Left lung (tissue), 14 donors: ENCODE measurements around the gene ACVR2A. TPM values are rescaled to one million over a fixed set of nuclear protein-coding genes. Genes with fewer than 3 reads are reported as not detected.

Experiments
- ATAC-seq: fragments of 200-7000 bp; cut with Tn5 transposase; one replicate; pipeline ENCODE4 v1.9.1; 2020; ENCODE audit warnings: moderate library complexity
- DNase-seq, 4 donors: peaks; one replicate each; pipeline ENCODE4 v3.0.0-alpha.2; 2013 to 2020
- H3K27ac ChIP-seq, 2 donors: fragments of 200-600 bp; sonication (generic) in 1 of 2; one replicate each; pipeline versions ENCODE4 v1.5.0 to v1.8.0; 2020 to 2021
- H3K27me3 ChIP-seq, 2 donors: fragments of 200-600 bp; sonication (generic) in 1 of 2; one replicate each; pipeline versions ENCODE4 v1.5.0 to v1.8.0; 2020 to 2021
- H3K36me3 ChIP-seq, 2 donors: fragments of 200-600 bp; sonication (generic) in 1 of 2; one replicate each; pipeline versions ENCODE4 v1.5.0 to v1.8.0; 2020 to 2021
- H3K4me1 ChIP-seq, 2 donors: fragments of 200-600 bp; one replicate each; pipeline ENCODE4 v1.8.0; 2021
- H3K4me3 ChIP-seq, 2 donors: fragments of 200-600 bp; sonication (generic) in 1 of 2; one replicate each; pipeline versions ENCODE4 v1.5.0 to v1.8.0; 2020 to 2021; ENCODE audit warnings: mild to moderate bottlenecking in 1 of 2
- H3K9me3 ChIP-seq, 2 donors: fragments of 200-600 bp; sonication (generic) in 1 of 2; one replicate each; pipeline versions ENCODE4 v1.5.0 to v1.8.0; 2020 to 2021
- CTCF ChIP-seq, 2 donors: fragments of 200-600 bp; sonication (generic) in 1 of 2; IDR thresholded peaks; one replicate each; pipeline versions ENCODE4 v1.5.0 to v1.8.0; 2021; ENCODE audit warnings: antibody characterized with exemption in 2 of 2
- intact Hi-C, 2 donors: fragments of 100-400 bp; cut with DNase I; formaldehyde crosslinking; loops; one replicate each; pipeline versions ENCODE4 v1.11.2 to v1.14.2; 2022
- long read RNA-seq, 12 donors: library from polyadenylated mRNA in 2 of 12; unstranded in 2 of 12; transcript quantifications; one replicate each; pipeline ENCODE4 v2.0.0 and lab custom pipeline, GENCODE V29; 2019 to 2026
- polyA plus RNA-seq, 6 donors: library from polyadenylated mRNA; unstranded; fragments of 120-200 nt; gene quantifications; one replicate each; pipeline ENCODE4 v1.2.1, GENCODE V29; 2013; ENCODE audit not compliant: insufficient read length in 6 of 6
- total RNA-seq, 2 donors: library from RNA; stranded (reverse); fragmentation: NEBNext Ultra II Directional; extraction: Animal tissue kit (Norgen Biotek cat#: 25700); gene quantifications; one replicate each; pipeline ENCODE4 v1.2.1, GENCODE V29; 2021
- donor health status: DM: no; HTN: yes; CAD: no.
- donor health status: DM: no; HTN: no; CAD: no.

Gene ACVR2A
- 10 to 100 TPM; 17.8 to 21.1 TPM for total RNA-seq
- 10 to 100 TPM; 25.0 to 35.9 (median 29.6) TPM for polyA plus RNA-seq
- long read RNA-seq, donor 1, full-length matches to known transcripts = 19 of 19 reads
- long read RNA-seq, donor 1, partial matches to known transcripts = 0 of 19 reads
- long read RNA-seq, donor 1, other reads (novel, unspliced or antisense) = 0 of 19 reads
- long read RNA-seq, donor 2, full-length matches to known transcripts = 20 of 20 reads
- long read RNA-seq, donor 2, partial matches to known transcripts = 0 of 20 reads
- long read RNA-seq, donor 2, other reads (novel, unspliced or antisense) = 0 of 20 reads
- long read RNA-seq, donor 3, full-length matches to known transcripts = 13 of 13 reads
- long read RNA-seq, donor 3, partial matches to known transcripts = 0 of 13 reads
- long read RNA-seq, donor 3, other reads (novel, unspliced or antisense) = 0 of 13 reads
- long read RNA-seq, donor 4, full-length matches to known transcripts = 2 of 3 reads
- long read RNA-seq, donor 4, partial matches to known transcripts = 1 of 3 reads
- long read RNA-seq, donor 4, other reads (novel, unspliced or antisense) = 0 of 3 reads
- long read RNA-seq, donor 5, full-length matches to known transcripts = 14 of 14 reads
- long read RNA-seq, donor 5, partial matches to known transcripts = 0 of 14 reads
- long read RNA-seq, donor 5, other reads (novel, unspliced or antisense) = 0 of 14 reads
- long read RNA-seq, donor 6, full-length matches to known transcripts = 6 of 6 reads
- long read RNA-seq, donor 6, partial matches to known transcripts = 0 of 6 reads
- long read RNA-seq, donor 6, other reads (novel, unspliced or antisense) = 0 of 6 reads
- long read RNA-seq, donor 7, full-length matches to known transcripts = 7 of 7 reads
- long read RNA-seq, donor 7, partial matches to known transcripts = 0 of 7 reads
- long read RNA-seq, donor 7, other reads (novel, unspliced or antisense) = 0 of 7 reads
- long read RNA-seq, donor 8, full-length matches to known transcripts = 6 of 6 reads
- long read RNA-seq, donor 8, partial matches to known transcripts = 0 of 6 reads
- long read RNA-seq, donor 8, other reads (novel, unspliced or antisense) = 0 of 6 reads
- long read RNA-seq, donor 9 = 0 reads
- long read RNA-seq, donor 10, partial matches to known transcripts = 0 of 1 reads
- long read RNA-seq, donor 10, other reads (novel, unspliced or antisense) = 1 of 1 reads
- long read RNA-seq, donor 11, full-length matches to known transcripts = 11 of 11 reads
- long read RNA-seq, donor 11, partial matches to known transcripts = 0 of 11 reads
- long read RNA-seq, donor 11, other reads (novel, unspliced or antisense) = 0 of 11 reads
- long read RNA-seq, donor 12, full-length matches to known transcripts = 17 of 22 reads
- long read RNA-seq, donor 12, partial matches to known transcripts = 5 of 22 reads
- long read RNA-seq, donor 12, other reads (novel, unspliced or antisense) = 0 of 22 reads

- TF ChIP-seq CTCF (IDR thresholded peaks at IDR 0.05) = no peak
- no peaks in the 10 kb centered on the region for H3K36me3 ChIP-seq
- peak within 1 kb of the TSS; percentile 95 to 96 for H3K27ac ChIP-seq
- ATAC-seq (peak; percentile 21), DNase-seq (peak in 2 of 4 donors; percentile 32 to 81)
- intact Hi-C loops = no loop called here
- H3K4me3 ChIP-seq = peak within 1 kb of the TSS; percentile 68 to 78
- no peaks in the 10 kb centered on the region for H3K9me3 ChIP-seq
- H3K27me3 ChIP-seq = peaks cover 0 to 52% of the 10 kb centered on the region in 2 donors
- peaks cover 6 to 27% of the 10 kb centered on the region in 2 donors for H3K4me1 ChIP-seq
Observed at GRCh38 chr2:147844697-147845410, at the start of gene ACVR2A. TSS of gene ACVR2A (plus strand) at chr2:147845029. CDS start at chr2:147845153, 124 bp downstream.

- H3K9me3 ChIP-seq = no peaks in the 10 kb centered on the region
- DNase-seq = no peak
- no peaks in the 10 kb centered on the region for H3K27me3 ChIP-seq
- H3K4me1 ChIP-seq = no peaks in the 10 kb centered on the region
- no peak for ATAC-seq
- H3K36me3 ChIP-seq = no peaks in the 10 kb centered on the region
- intact Hi-C loops = no loop called here
- H3K27ac ChIP-seq = no peak overlapping the region
- H3K4me3 ChIP-seq = no peak overlapping the region
- TF ChIP-seq CTCF (IDR thresholded peaks at IDR 0.05) = no peak
Observed at GRCh38 chr2:147800316-147800715, 44.5 kb upstream of the ACVR2A start.

GRCh38 chr2:147806846-147807245 lies 38.0 kb upstream of the ACVR2A start:
- intact Hi-C loops = no loop called here
- Histone ChIP-seq H3K9me3 (no peaks in the 10 kb centered on the region), H3K4me1 (no peaks in the 10 kb centered on the region), H3K27me3 (no peaks in the 10 kb centered on the region), H3K36me3 (no peaks in the 10 kb centered on the region), H3K27ac (no peak overlapping the region), H3K4me3 (no peak overlapping the region)
- TF ChIP-seq CTCF (IDR thresholded peaks at IDR 0.05) = no peak
- peak; percentile 83 for ATAC-seq
- DNase-seq = no peak

- TF ChIP-seq CTCF (IDR thresholded peaks at IDR 0.05) = no peak
- no peaks in the 10 kb centered on the region for H3K9me3 ChIP-seq
- no peak overlapping the region for H3K27ac ChIP-seq
- no peaks in the 10 kb centered on the region for H3K27me3 ChIP-seq
- no peak overlapping the region for H3K4me3 ChIP-seq
- H3K36me3 ChIP-seq = no peaks in the 10 kb centered on the region
- DNase-seq (no peak), ATAC-seq (no peak)
- no peaks in the 10 kb centered on the region for H3K4me1 ChIP-seq
- intact Hi-C loops = no loop called here
Observed at GRCh38 chr2:147808520-147808919, 36.3 kb upstream of the ACVR2A start.
